Left lung (tissue), 10 donors: ENCODE measurements around the gene ZBTB38. TPM values are rescaled to one million over a fixed set of nuclear protein-coding genes. Genes with fewer than 3 reads are reported as not detected.

Source experiments
- ATAC-seq: fragments of 200-7000 bp; cut with Tn5 transposase; one replicate; pipeline ENCODE4 v1.9.1; 2020; ENCODE audit warnings: moderate library complexity
- DNase-seq, 4 donors: peaks; one replicate each; pipeline ENCODE4 v3.0.0-alpha.2; 2013 to 2020
- H3K27ac ChIP-seq, 2 donors: fragments of 200-600 bp; sonication (generic) in 1 of 2; one replicate each; pipeline versions ENCODE4 v1.5.0 to v1.8.0; 2020 to 2021
- H3K27me3 ChIP-seq, 2 donors: fragments of 200-600 bp; sonication (generic) in 1 of 2; one replicate each; pipeline versions ENCODE4 v1.5.0 to v1.8.0; 2020 to 2021
- H3K36me3 ChIP-seq, 2 donors: fragments of 200-600 bp; sonication (generic) in 1 of 2; one replicate each; pipeline versions ENCODE4 v1.5.0 to v1.8.0; 2020 to 2021
- H3K4me1 ChIP-seq, 2 donors: fragments of 200-600 bp; one replicate each; pipeline ENCODE4 v1.8.0; 2021
- H3K4me3 ChIP-seq, 2 donors: fragments of 200-600 bp; sonication (generic) in 1 of 2; one replicate each; pipeline versions ENCODE4 v1.5.0 to v1.8.0; 2020 to 2021; ENCODE audit warnings: mild to moderate bottlenecking in 1 of 2
- H3K9me3 ChIP-seq, 2 donors: fragments of 200-600 bp; sonication (generic) in 1 of 2; one replicate each; pipeline versions ENCODE4 v1.5.0 to v1.8.0; 2020 to 2021
- CTCF ChIP-seq, 2 donors: fragments of 200-600 bp; sonication (generic) in 1 of 2; IDR thresholded peaks; one replicate each; pipeline versions ENCODE4 v1.5.0 to v1.8.0; 2021; ENCODE audit warnings: antibody characterized with exemption in 2 of 2
- intact Hi-C, 2 donors: fragments of 100-400 bp; cut with DNase I; formaldehyde crosslinking; loops; one replicate each; pipeline versions ENCODE4 v1.11.2 to v1.14.2; 2022
- polyA plus RNA-seq, 6 donors: library from polyadenylated mRNA; unstranded; fragments of 120-200 nt; gene quantifications; one replicate each; pipeline ENCODE4 v1.2.1, GENCODE V29; 2013; ENCODE audit not compliant: insufficient read length in 6 of 6
- total RNA-seq, 2 donors: library from RNA; stranded (reverse); fragmentation: NEBNext Ultra II Directional; extraction: Animal tissue kit (Norgen Biotek cat#: 25700); gene quantifications; one replicate each; pipeline ENCODE4 v1.2.1, GENCODE V29; 2021
- donor health status: DM: no; HTN: yes; CAD: no.
- donor health status: DM: no; HTN: no; CAD: no.

ZBTB38 gene
- total and polyA plus RNA-seq, 8 donors: 71.7 to 91.4 (median 82.6) TPM

GRCh38 chr3:141349711-141350110 is 18.6 kb upstream of the ZBTB38 start:
- intact Hi-C loops: no loop called here
- no peak overlapping the region for H3K4me3 ChIP-seq
- H3K36me3 ChIP-seq: no peaks in the 10 kb centered on the region
- H3K4me1 ChIP-seq: no peaks in the 10 kb centered on the region
- no peaks in the 10 kb centered on the region for H3K9me3 ChIP-seq
- H3K27ac ChIP-seq: no peak overlapping the region
- ATAC-seq (no peak), DNase-seq (no peak)
- H3K27me3 ChIP-seq: no peaks in the 10 kb centered on the region
- TF ChIP-seq CTCF (IDR thresholded peaks at IDR 0.05): no peak

- intact Hi-C loops: no loop called here
These were observed 17.6 kb upstream of the ZBTB38 start for GRCh38 chr3:141350666-141351065.

GRCh38 chr3:141352262-141352984 is 15.9 kb upstream of the ZBTB38 start:
- Histone ChIP-seq H3K27ac (no peak overlapping the region), H3K36me3 (no peaks in the 10 kb centered on the region), H3K9me3 (no peaks in the 10 kb centered on the region), H3K4me3 (no peak overlapping the region), H3K4me1 (no peaks in the 10 kb centered on the region), H3K27me3 (no peaks in the 10 kb centered on the region)
- no peak for ATAC-seq
- TF ChIP-seq CTCF (IDR thresholded peaks at IDR 0.05): no peak
- DNase-seq: no peak
- intact Hi-C loops: no loop called here

More at GRCh38 chr3:141350666-141351065, 17.6 kb upstream of the ZBTB38 start:
- no peak overlapping the region for H3K27ac ChIP-seq
- no peaks in the 10 kb centered on the region for H3K36me3 ChIP-seq
- H3K27me3 ChIP-seq: no peaks in the 10 kb centered on the region
- no peak for TF ChIP-seq CTCF (IDR thresholded peaks at IDR 0.05)
- no peaks in the 10 kb centered on the region for H3K4me1 ChIP-seq
- ATAC-seq: no peak
- no peak overlapping the region for H3K4me3 ChIP-seq
- no peak for DNase-seq
- no peaks in the 10 kb centered on the region for H3K9me3 ChIP-seq

- H3K27me3 ChIP-seq: no peaks in the 10 kb centered on the region
- no peak for TF ChIP-seq CTCF (IDR thresholded peaks at IDR 0.05)
- no peak overlapping the region for H3K27ac ChIP-seq
- no peak overlapping the region for H3K4me3 ChIP-seq
- no peaks in the 10 kb centered on the region for H3K9me3 ChIP-seq
- no peaks in the 10 kb centered on the region for H3K4me1 ChIP-seq
- ATAC-seq: no peak
- intact Hi-C loops: no loop called here
- no peak for DNase-seq
- no peaks in the 10 kb centered on the region for H3K36me3 ChIP-seq
These were observed 14.4 kb upstream of the ZBTB38 start for GRCh38 chr3:141353652-141354495.

- H3K27me3 ChIP-seq: no peaks in the 10 kb centered on the region
- intact Hi-C loops: no loop called here
- H3K9me3 ChIP-seq: no peaks in the 10 kb centered on the region
- H3K4me1 ChIP-seq: no peaks in the 10 kb centered on the region
- no peak overlapping the region for H3K4me3 ChIP-seq
- no peak for ATAC-seq
- no peak for DNase-seq
- no peak overlapping the region for H3K27ac ChIP-seq
- H3K36me3 ChIP-seq: no peaks in the 10 kb centered on the region
- no peak for TF ChIP-seq CTCF (IDR thresholded peaks at IDR 0.05)
These were observed 13.8 kb upstream of the ZBTB38 start for GRCh38 chr3:141354517-141354916.
